A549 (cell line): ENCODE data around the gene CTPS2. TPM values are rescaled to one million over a fixed set of nuclear protein-coding genes. Genes with fewer than 3 reads are reported as not detected.
"Not testable (repeated sequence)": the region's sequence is repeated elsewhere in the genome, so short reads cannot be mapped to it uniquely, and the experiment has no call there.

Experiments used
- ATAC-seq, 2 experiments: fragments of 200-7000 bp in 1 of 2; fragments of >200 bp in 1 of 2; cut with Nextera tagmentation in 1 of 2; cut with Tn5 transposase in 1 of 2; 3 replicates each; pipeline versions ENCODE4 v1.8.0 to v1.9.1; 2018 to 2020; ENCODE audit warnings: mild to moderate bottlenecking in 1 of 2, moderate library complexity in 1 of 2
- CTCF ChIA-PET: fragments of 300-600 bp; sonication (Branson Sonifier 250); formaldehyde crosslinking; extraction: SDS; loops from one replicate; lab custom pipeline; 2021; ENCODE audit warnings: antibody characterized with exemption, inconsistent platforms; lab: Yijun Ruan, JAX
- POLR2A ChIA-PET: fragments of 350-600 bp; formaldehyde crosslinking; extraction: SDS; loops from one replicate; lab custom pipeline; 2021; ENCODE audit warnings: antibody characterized with exemption, inconsistent platforms; lab: Yijun Ruan, JAX
- DNase-seq, 2 experiments: peaks; one replicate each; pipeline versions ENCODE4 v3.0.0 to v3.0.0-alpha.2; 2011 to 2016; ENCODE audit warnings: low read depth in 1 of 2, low spot score in 1 of 2
- FAIRE-seq: peaks from 2 replicates; lab custom pipeline; 2011; peaks lifted over from hg19 to GRCh38; lab: Jason Lieb, UNC
- H3K27ac ChIP-seq, 2 experiments: fragments of >200 bp; sonication (Bioruptor Twin); formaldehyde crosslinking; 3 replicates each; pipeline ENCODE4 v1.5.1; 2016 to 2017
- H3K4me1 ChIP-seq: fragments of >200 bp; sonication (Bioruptor Twin); formaldehyde crosslinking; 3 replicates; pipeline ENCODE4 v1.6.1; 2016
- H3K4me2 ChIP-seq: fragments of >200 bp; sonication (Bioruptor Twin); formaldehyde crosslinking; 3 replicates; pipeline ENCODE4 v1.6.1; 2016
- H3K4me3 ChIP-seq: fragments of >200 bp; sonication (Bioruptor Twin); formaldehyde crosslinking; 3 replicates; pipeline ENCODE4 v1.5.1; 2016
- H3K9me3 ChIP-seq: fragments of >200 bp; sonication (Bioruptor Twin); formaldehyde crosslinking; 3 replicates; pipeline ENCODE4 v1.6.1; 2016
- CBX2 ChIP-seq: fragments of 200-600 bp; sonication (generic); IDR thresholded peaks from 2 replicates; pipeline ENCODE4 v1.6.1; 2016; ENCODE audit warnings: low read depth, mild to moderate bottlenecking, borderline replicate concordance
- CHD2 ChIP-seq: fragments of 150-350 bp; IDR thresholded peaks from 2 replicates; pipeline ENCODE4 v1.6.1; 2014; ENCODE audit warnings: low read length; ENCODE audit not compliant: partially characterized antibody
- CHD4 ChIP-seq: fragments of 200-600 bp; sonication (generic); IDR thresholded peaks from 2 replicates; pipeline ENCODE4 v1.6.1; 2016; ENCODE audit warnings: antibody characterized with exemption, mild to moderate bottlenecking, borderline replicate concordance
- E2F6 ChIP-seq: IDR thresholded peaks from 2 replicates; pipeline ENCODE4 v1.6.1; 2012; ENCODE audit warnings: low read depth, borderline replicate concordance
- EHMT2 ChIP-seq: fragments of 200-600 bp; sonication (generic); IDR thresholded peaks from 2 replicates; pipeline ENCODE4 v1.6.1; 2016; ENCODE audit warnings: antibody characterized with exemption, low read depth, mild to moderate bottlenecking, moderate library complexity
- EP300 ChIP-seq, 2 experiments: fragments of >200 bp; sonication (Bioruptor Twin); formaldehyde crosslinking; IDR thresholded peaks; 2 replicates in 1 of 2; 3 replicates in 1 of 2; pipeline ENCODE4 v1.6.1; 2016 to 2017
- ESRRA ChIP-seq: fragments of 150-350 bp; IDR thresholded peaks from 2 replicates; pipeline ENCODE4 v1.6.1; 2014; ENCODE audit warnings: mild to moderate bottlenecking, low read length, borderline replicate concordance
- GATA3 ChIP-seq: IDR thresholded peaks from 2 replicates; pipeline ENCODE4 v1.6.1; 2012; ENCODE audit warnings: borderline replicate concordance
- HES2 ChIP-seq: fragments of >200 bp; sonication (Bioruptor Twin); formaldehyde crosslinking; IDR thresholded peaks from 2 replicates; pipeline ENCODE4 v1.6.1; 2016
- HMGXB4 ChIP-seq: fragments of 250-450 bp; sonication (Bioruptor Pico); IDR thresholded peaks from 2 replicates; pipeline ENCODE4 v1.5.0; 2021; ENCODE audit warnings: mild to moderate bottlenecking, moderate library complexity, borderline replicate concordance
- HOXA7 ChIP-seq: fragments of 250-450 bp; sonication (Bioruptor Pico); IDR thresholded peaks from 2 replicates; pipeline ENCODE4 v1.5.0; 2020; ENCODE audit warnings: mild to moderate bottlenecking, moderate library complexity
- HOXB5 ChIP-seq: fragments of 250-450 bp; sonication (Bioruptor Pico); IDR thresholded peaks from 2 replicates; pipeline ENCODE4 v1.5.0; 2020; ENCODE audit warnings: mild to moderate bottlenecking, moderate library complexity
- JUNB ChIP-seq: fragments of >200 bp; sonication (Bioruptor Twin); formaldehyde crosslinking; IDR thresholded peaks from 2 replicates; pipeline ENCODE4 v1.6.1; 2016
- MAFK ChIP-seq: fragments of 450-650 bp; IDR thresholded peaks from 2 replicates; pipeline ENCODE4 v1.6.1; 2014; ENCODE audit not compliant: partially characterized antibody
- MAZ ChIP-seq: fragments of 150-350 bp; IDR thresholded peaks from 2 replicates; pipeline ENCODE4 v1.6.1; 2014; ENCODE audit warnings: antibody characterized with exemption, low read depth, low read length, borderline replicate concordance
- MYC ChIP-seq: IDR thresholded peaks from 2 replicates; pipeline ENCODE4 v1.6.1; 2012; ENCODE audit warnings: mild to moderate bottlenecking, inconsistent platforms, low read length, improper control_type of control experiment, borderline replicate concordance
- NFE2L2 ChIP-seq: fragments of 150-350 bp; conservative IDR thresholded peaks from 2 replicates; pipeline ENCODE4 v1.6.1; 2014; ENCODE audit warnings: low read length
- NPAS2 ChIP-seq: fragments of 250-450 bp; sonication (Bioruptor Pico); IDR thresholded peaks from 2 replicates; pipeline ENCODE4 v1.8.0; 2022; ENCODE audit warnings: mild to moderate bottlenecking, moderate library complexity, borderline replicate concordance
- NR3C1 ChIP-seq: fragments of >200 bp; sonication (Bioruptor Twin); formaldehyde crosslinking; IDR thresholded peaks from 3 replicates; pipeline ENCODE4 v1.6.1; 2017
- PHF8 ChIP-seq: fragments of 200-600 bp; sonication (generic); IDR thresholded peaks from 2 replicates; pipeline ENCODE4 v1.6.1; 2016; ENCODE audit warnings: low read depth, mild to moderate bottlenecking, antibody characterized with exemption, moderate library complexity, borderline replicate concordance
- RFX5 ChIP-seq: fragments of 450-650 bp; IDR thresholded peaks from 2 replicates; pipeline ENCODE4 v1.7.1; 2014; ENCODE audit warnings: antibody characterized with exemption, mild to moderate bottlenecking, moderate library complexity
- TP53 ChIP-seq: fragments of 250-450 bp; sonication (Bioruptor Pico); IDR thresholded peaks from 2 replicates; pipeline ENCODE4 v1.5.0; 2021; ENCODE audit warnings: mild to moderate bottlenecking, moderate library complexity
- ZC3H11A ChIP-seq: fragments of 450-650 bp; IDR thresholded peaks from 2 replicates; pipeline ENCODE4 v1.6.1; 2014; ENCODE audit warnings: antibody characterized with exemption, mild to moderate bottlenecking
- ZFP36 ChIP-seq: fragments of 450-650 bp; IDR thresholded peaks from 2 replicates; pipeline ENCODE4 v1.6.1; 2014; ENCODE audit warnings: borderline replicate concordance; ENCODE audit not compliant: partially characterized antibody
- WGBS: methylation state at CpG from one replicate; pipeline ENCODE4 v1.1.6; 2017; ENCODE audit errors: missing lambda C conversion rate; 5-methylcytosine and 5-hydroxymethylcytosine counted together
- polyA plus RNA-seq, 4 experiments: library from polyadenylated mRNA; depleted of rRNA in 3 of 4; stranded (reverse); fragments of >200 nt; fragmentation: RNase III in 1 of 4; extraction: RNeasy Plus Mini Kit Qiagen cat#74134 plus additional on column Dnase treatment in 1 of 4; gene quantifications; 2 replicates in 3 of 4; 3 replicates in 1 of 4; pipeline ENCODE4 v1.2.3, GENCODE V29; 2011 to 2017
- TF ChIP-seq, protein P1 (sequence below): IDR thresholded peaks from 2 replicates; pipeline ENCODE4 v1.6.1; 2012

CTPS2 gene
- polyA plus RNA-seq, 2 of the 4 experiments (the other 2 are of a cell fraction): 11.1 to 18.5 TPM

- TF ChIP-seq CHD4 (no peak), MYC (no peak), MAZ (no peak), MAFK (no peak), EHMT2 (no peak), NFE2L2 (no peak), HOXB5 (CRISPR knock-in tag) (no peak)
- TF ChIP-seq, all 56 proteins: peak for 0
Measured at GRCh38 chrX:16603822-16604221, 108.6 kb downstream of the CTPS2 start (continued).

DNA sequence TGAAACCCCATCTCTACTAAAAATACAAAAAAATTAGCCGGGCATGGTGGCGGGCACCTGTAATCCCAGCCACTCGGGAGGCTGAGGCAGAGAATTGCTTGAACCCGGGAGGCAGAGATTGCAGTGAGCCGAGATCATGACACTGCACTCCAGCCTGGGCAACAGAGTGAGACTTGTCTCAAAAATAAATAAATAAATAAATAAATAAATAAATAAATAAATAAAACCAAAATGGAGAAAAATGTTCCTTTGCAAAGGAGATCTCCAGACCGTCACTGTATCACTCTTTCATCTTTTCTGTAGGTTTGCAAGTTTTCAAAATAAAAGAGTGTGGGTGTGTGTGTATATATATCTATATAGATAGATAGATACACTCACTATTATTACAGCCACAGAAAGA, 109.2 kb downstream of the CTPS2 start:
- H3K9me3 ChIP-seq, CTCF ChIA-PET, H3K27ac ChIP-seq: not testable (repeated sequence)

DNA sequence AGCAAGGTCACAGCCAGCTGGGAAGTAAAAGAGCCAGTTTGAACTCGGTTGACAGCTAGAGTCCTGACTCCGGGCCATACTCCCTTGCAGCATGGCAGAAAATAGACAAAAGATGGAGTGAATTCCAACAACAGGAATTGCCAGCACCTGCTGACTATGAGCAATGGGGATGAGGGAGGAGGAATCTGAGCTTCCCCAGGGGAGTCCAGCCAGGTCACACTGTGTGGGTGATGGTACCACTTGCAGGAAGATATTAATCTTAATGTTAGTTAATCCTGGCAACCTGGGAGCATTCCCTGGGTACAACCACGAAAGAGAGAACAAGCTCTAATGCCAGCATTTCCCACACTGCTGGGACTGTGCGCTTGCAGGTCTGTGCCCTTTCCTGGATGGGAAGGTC, 110.6 kb downstream of the CTPS2 start:
- DNase-seq (no peak), ATAC-seq (no peak), FAIRE-seq (no peak)
- H3K27ac ChIP-seq: no peak overlapping the region
- CTCF ChIA-PET: interaction anchor here (0.8 to 2.0 kb wide), 3 partner anchors 8 to 165 kb away, joined by 3 to 5 read pairs (median 4); no protein-coding TSS in a partner anchor
- H3K4me3 ChIP-seq: no peak overlapping the region
- 92% methylated on average over 3 of the region's 4 CpGs for WGBS
- H3K4me1 ChIP-seq: no peaks in the 10 kb centered on the region
- H3K9me3 ChIP-seq: no peaks in the 10 kb centered on the region
- POLR2A ChIA-PET: no interaction called here
- TF ChIP-seq EP300 (IDR thresholded peaks at IDR 0.05): no peak
- TF ChIP-seq ESRRA: no peak
- TF ChIP-seq NPAS2: no peak
- no peak for TF ChIP-seq TP53 (CRISPR knock-in tag)
- TF ChIP-seq, protein P1, sequence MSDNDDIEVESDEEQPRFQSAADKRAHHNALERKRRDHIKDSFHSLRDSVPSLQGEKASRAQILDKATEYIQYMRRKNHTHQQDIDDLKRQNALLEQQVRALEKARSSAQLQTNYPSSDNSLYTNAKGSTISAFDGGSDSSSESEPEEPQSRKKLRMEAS: no peak
- no peak for TF ChIP-seq E2F6
- no peak for TF ChIP-seq JUNB
- TF ChIP-seq HES2: no peak
- no peak for TF ChIP-seq MAZ
- no peak overlapping the region for H3K4me2 ChIP-seq

More for the DNA sequence above, 109.2 kb downstream of the CTPS2 start:
- TF ChIP-seq ZC3H11A: peak; percentile 86
- ATAC-seq, DNase-seq, H3K4me1 ChIP-seq, H3K4me3 ChIP-seq, H3K4me2 ChIP-seq, FAIRE-seq, POLR2A ChIA-PET: not testable (repeated sequence)
- WGBS: 83% methylated on average over 6 of the region's 6 CpGs

DNA sequence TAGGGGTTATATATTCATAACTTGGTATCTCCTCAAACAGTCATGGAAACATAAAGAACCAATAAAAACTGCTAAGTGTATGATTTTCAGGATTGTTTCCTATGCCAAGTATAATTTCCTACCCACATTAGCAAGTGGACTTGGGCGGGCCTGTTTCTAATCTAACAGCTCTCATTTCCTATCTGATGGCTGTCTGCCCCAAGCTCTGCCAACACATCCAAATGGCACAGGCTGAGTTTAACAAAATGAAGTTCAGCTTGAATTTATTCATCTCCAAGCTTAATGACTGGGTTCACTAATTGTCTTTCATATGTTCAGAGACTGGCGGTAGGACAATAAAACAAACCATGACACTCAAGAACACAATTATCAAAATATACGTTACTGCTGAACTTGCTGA, 118.0 kb downstream of the CTPS2 start:
- H3K4me2 ChIP-seq: no peak overlapping the region
- no peak for FAIRE-seq
- ATAC-seq: no peak
- no peak overlapping the region for H3K27ac ChIP-seq
- no peak overlapping the region for H3K4me3 ChIP-seq
- 94% methylated on average over 3 of the region's 3 CpGs for WGBS
- no peak for TF ChIP-seq ZFP36
- TF ChIP-seq HOXA7: no peak
- TF ChIP-seq, protein P1: no peak
- TF ChIP-seq ZC3H11A: no peak
- no peak for TF ChIP-seq NR3C1
- no peak for TF ChIP-seq CBX2
- TF ChIP-seq MYC: no peak
- TF ChIP-seq PHF8: no peak
- no peak for TF ChIP-seq GATA3
- no peak for TF ChIP-seq RFX5
- TF ChIP-seq NFE2L2: no peak
- TF ChIP-seq CHD2: no peak
- no peak for TF ChIP-seq HMGXB4
- no peak for DNase-seq
- peaks cover 6% of the 10 kb centered on the region; the same call in 1 of the 3 replicates for H3K9me3 ChIP-seq
- ChIA-PET CTCF (no interaction called here), POLR2A (no interaction called here)
- H3K4me1 ChIP-seq: peaks cover 4% of the 10 kb centered on the region
